NCI-H1694 treated with DMSO at 0.1 percent for 48 hours (cell line): ENCODE data around the gene LTC4S.
A peak's percentile ranks its signal among the peaks of the same experiment; 100 is the strongest.
"Not testable (repeated sequence)": the region's sequence is repeated elsewhere in the genome, so short reads cannot be mapped to it uniquely, and the experiment has no call there.

Experiments
- DNase-seq: peaks from one replicate; lab custom pipeline; 2025; lab: John Stamatoyannopoulos, UW

LTC4S gene

GRCh38 chr5:179793468-179794139, at the start of gene LTC4S:
Gene LTC4S (plus strand): TSS chr5:179793986. CDS start chr5:179794081, 95 bp downstream.
- no peak for DNase-seq

GRCh38 chr5:179744106-179744505, 49.7 kb upstream of the LTC4S start:
- not testable (repeated sequence) for DNase-seq

GRCh38 chr5:179746872-179747271, 46.9 kb upstream of the LTC4S start:
- DNase-seq: no peak

DNA sequence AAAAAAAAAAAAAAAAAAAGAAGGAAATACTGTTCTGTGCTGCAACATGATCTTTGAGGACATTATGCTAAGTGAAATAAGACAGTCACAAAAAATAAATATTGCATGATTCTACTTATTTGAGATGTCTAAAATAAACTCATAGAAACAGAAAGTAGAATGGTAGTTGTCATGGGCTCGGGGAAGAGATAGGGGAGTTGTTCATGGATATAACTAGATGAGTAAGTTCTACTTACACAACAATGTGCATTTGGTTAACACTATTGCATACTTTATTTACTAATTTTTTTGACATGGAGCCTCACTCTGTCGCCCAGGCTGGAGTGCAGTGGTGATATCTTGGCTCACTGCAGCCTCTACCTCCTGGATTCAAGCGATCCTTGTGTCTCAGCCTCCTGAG, 46.0 kb upstream of the LTC4S start:
- no peak for DNase-seq

DNA sequence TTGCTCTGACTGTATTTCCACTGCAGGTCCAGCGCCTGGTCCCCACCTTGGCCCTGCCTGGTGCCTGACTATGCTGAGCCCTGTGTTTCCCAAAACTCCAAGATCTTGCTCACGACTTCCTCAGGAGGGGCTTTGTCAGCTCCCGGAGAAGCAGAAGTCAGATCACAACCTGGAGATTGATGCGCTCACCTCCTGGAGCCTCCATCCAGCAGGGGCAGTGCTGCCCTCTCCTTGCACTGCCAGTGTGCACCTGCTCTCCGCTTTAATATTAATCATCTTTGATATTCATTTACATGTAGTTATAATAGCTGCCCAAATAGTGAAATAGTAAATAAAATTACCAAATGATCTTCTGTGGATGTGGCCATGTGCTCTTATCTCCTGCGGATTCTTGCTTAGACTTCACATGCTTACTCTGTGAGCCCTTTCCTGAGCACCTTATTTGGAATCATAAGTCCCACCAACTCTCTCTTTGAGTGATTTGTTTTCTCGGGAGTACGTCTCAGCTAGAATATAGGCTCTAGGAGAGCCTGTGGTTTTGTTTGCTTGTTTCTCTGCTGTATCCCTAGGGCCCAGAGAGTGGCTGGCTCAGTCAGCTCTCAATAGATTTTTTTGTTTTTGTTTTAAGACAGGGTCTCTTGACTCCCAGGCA, 43.8 kb upstream of the LTC4S start:
- DNase-seq: no peak

- DNase-seq: no peak
Observed at GRCh38 chr5:179753971-179754370, 39.8 kb upstream of the LTC4S start.

- DNase-seq: no peak
Observed at GRCh38 chr5:179755022-179755421, 38.8 kb upstream of the LTC4S start.

DNA sequence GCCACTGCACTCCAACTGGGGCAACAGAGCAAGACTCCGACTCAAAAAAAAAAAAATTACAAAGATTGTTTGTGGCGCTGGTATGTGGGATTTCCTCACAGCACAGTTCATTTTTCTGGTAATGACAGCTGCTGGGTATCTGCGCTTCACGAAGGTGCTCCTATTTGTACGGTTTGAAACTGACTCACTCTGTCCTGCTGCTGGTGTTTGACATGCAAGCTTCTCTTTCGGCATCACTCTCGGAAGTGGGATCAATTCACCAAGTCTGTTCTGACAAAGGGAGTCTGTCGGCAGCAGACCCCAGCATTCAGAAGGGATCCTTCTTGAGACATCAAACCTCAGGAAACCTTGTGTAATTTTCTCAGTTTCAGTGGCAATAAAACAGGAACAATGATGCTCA, 34.8 kb upstream of the LTC4S start:
- DNase-seq: no peak

DNA sequence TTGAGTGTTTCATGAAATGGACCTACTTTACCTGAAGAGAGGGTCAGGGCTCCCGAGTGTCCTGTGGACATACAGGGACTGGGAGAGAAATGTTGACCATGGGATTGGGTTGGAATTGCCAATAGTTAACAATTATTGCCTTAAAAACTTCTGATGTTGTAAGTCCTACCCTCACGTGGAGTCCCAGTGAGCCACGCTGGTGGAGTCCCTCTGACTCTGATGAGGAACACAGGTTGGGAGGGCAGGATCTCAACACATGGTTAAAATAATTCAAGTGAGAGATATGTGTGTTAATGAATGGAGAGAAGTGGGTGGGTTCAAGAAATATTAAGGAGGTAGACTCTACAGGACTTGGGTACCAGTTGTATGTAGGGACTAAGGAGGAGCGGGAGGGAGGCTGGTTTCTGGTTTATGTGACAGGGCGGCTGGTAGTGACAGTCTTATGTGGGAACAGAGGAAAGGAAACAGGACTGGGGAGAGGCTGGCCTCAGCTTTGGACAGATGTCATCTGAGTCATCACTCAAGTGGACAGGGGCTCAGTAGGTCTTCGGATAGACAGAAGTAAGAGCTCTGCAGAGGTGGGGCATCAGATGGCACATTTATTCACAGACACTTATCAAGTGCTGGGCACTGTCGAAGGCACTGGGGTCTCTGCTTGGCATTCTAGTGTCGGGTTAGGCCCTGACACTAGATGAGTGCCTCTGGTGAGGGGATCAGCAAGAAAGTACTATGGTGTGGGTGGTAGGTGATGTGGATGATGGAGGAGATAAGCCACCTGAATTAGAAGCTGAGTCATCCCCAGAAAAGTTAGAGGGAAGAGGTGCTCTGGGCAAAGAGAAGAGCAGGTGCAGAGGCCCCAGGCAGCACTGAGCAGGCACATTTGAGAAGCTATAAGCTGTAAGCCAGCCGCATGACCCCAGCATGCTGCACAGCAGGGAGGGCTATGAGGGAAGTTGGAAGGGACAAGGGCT, 33.9 kb upstream of the LTC4S start:
- DNase-seq: no peak

DNA sequence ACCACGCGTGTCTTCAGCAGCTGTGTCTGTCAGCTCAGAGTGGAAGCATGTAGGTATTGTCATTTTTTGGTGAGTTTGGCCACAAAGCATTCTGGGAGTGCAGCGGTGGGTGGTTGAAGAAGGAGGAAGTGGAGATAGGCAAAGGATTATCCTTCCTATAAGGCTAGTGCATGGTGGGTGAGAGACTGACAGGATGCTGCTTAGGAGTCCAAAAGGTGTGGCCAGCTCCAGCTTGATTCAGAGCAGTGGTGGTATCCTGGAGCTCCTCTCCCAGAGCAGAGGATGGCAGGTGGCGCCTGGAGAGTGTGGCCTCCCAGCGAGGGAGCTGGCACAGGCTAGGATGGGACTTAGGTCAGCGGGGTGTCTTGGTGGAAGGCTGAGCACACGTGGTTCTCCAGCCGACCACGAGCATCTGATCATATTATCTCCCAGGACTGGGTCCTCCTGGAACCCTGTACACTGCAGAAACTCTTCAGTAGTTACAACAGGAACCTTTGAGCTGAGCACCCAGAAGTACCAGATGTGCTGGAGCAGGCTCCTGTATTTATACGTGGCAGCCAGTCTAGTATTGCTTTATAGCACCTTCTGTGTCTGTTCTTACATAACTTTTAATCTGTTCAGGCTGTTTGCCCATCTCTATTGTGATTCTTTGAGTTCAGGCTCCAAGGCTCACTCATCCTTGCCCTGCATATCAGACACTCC, 31.6 kb upstream of the LTC4S start:
- DNase-seq: no peak

DNA sequence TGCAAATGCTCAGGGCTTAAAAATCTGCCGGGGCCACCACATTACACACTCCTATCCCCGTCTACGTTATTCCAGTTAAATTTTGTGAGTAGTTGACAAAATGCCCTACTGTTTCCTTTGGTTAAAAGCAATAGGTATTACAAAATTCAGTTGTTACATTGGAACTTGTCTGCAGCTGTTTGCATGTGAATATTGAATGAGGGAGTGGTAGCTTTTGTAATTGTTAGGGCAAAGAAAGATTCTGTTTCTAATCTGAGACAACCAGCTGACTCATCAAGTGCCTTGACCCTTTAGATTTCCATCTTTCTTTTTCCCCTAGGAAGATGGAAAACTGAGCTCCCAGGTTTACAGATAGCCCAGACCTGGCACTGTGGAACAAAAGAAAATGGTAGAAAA, 31.0 kb upstream of the LTC4S start:
- no peak for DNase-seq

- DNase-seq: peak; percentile 39
Observed at GRCh38 chr5:179763215-179763945, 30.4 kb upstream of the LTC4S start.

- no peak for DNase-seq
Observed at GRCh38 chr5:179764056-179764455, 29.7 kb upstream of the LTC4S start.

DNA sequence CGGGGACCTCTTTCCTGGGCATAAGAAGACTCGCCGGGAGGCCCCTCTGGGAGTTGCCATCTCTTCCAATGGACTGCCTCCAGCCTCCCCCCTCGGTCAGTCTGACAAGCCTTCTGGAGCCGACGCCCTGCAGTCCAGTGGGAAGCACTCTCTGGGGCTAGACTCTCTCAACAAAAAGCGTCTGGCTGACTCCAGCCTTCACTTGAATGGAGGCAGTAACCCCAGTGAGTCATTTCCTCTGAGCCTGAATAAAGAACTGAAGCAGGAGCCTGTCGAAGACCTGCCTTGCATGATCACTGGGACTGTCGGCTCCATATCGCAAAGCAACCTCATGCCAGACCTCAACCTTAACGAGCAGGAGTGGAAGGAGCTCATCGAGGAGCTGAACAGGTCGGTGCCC, 28.4 kb upstream of the LTC4S start:
- DNase-seq: no peak

- no peak for DNase-seq
Observed at GRCh38 chr5:179766021-179766725, 27.6 kb upstream of the LTC4S start.

DNA sequence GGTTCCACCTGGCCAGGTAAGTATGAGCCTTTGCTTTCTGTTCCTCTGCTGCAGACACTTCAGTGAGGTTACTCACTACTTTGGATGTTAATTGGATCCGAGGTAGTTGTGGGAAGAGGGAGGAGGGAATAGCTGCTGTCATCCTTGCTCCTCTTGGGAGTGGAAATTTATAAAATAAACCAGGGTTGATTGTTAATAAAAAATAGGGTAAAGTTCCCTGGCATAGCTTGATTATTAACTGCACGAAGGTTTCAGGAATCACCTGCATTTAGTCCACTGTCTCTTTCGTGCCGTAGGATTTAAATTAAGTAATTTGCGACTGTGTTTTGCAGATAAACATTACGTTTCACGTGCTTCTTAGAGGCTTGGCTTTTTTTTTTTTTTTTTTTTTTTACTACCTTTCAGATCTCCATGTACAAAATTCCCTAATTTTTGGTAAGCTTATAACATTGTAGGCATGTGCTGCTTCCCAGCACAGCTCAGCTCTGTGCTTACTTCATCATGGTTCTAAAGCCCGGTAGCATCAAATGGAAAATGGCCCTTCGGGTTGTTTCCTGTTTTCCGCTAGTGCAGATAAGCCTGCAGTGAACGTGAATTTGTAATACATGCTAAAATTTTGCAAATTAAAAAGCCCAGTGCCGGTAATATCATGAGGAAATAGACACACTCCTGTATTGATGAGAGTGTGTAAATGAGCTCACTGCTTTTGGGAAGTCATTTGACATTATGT, 26.9 kb upstream of the LTC4S start:
- DNase-seq: no peak

GRCh38 chr5:179767496-179768100, 26.2 kb upstream of the LTC4S start:
- DNase-seq: no peak

GRCh38 chr5:179768326-179769085, 25.3 kb upstream of the LTC4S start:
- DNase-seq: no peak

GRCh38 chr5:179769271-179769670, 24.5 kb upstream of the LTC4S start:
- no peak for DNase-seq
